Peyer's patch (tissue), 4 donors: ENCODE results near the gene PVALEF.

ENCODE experiments used
- CTCF ChIP-seq, 6 experiments: fragments of 450-650 bp in 4 of 6; fragments of 200-600 bp in 2 of 6; sonication (generic) in 1 of 6; IDR thresholded peaks; one replicate each; pipeline ENCODE4 v1.5.1; 2017 to 2019; ENCODE audit warnings: antibody characterized with exemption in 6 of 6, mild to moderate bottlenecking in 3 of 6, moderate library complexity in 1 of 6
- POLR2A ChIP-seq, 2 donors: fragments of 450-650 bp; IDR thresholded peaks; one replicate each; pipeline ENCODE4 v1.5.1; 2017; ENCODE audit warnings: antibody characterized with exemption in 2 of 2, mild to moderate bottlenecking in 2 of 2, moderate library complexity in 2 of 2

GRCh38 chr17:81134064-81134781 is 31.1 kb upstream of the PVALEF start:
- TF ChIP-seq CTCF (IDR thresholded peaks at IDR 0.05) (no peak), POLR2A (IDR thresholded peaks at IDR 0.05) (no peak)
